A204.1 (cell line): ENCODE results near the gene CTIF.

Source experiments
- FAIRE-seq: peaks from 2 replicates; lab custom pipeline; 2012; peaks lifted over from hg19 to GRCh38; lab: Jason Lieb, UNC

Gene CTIF

DNA sequence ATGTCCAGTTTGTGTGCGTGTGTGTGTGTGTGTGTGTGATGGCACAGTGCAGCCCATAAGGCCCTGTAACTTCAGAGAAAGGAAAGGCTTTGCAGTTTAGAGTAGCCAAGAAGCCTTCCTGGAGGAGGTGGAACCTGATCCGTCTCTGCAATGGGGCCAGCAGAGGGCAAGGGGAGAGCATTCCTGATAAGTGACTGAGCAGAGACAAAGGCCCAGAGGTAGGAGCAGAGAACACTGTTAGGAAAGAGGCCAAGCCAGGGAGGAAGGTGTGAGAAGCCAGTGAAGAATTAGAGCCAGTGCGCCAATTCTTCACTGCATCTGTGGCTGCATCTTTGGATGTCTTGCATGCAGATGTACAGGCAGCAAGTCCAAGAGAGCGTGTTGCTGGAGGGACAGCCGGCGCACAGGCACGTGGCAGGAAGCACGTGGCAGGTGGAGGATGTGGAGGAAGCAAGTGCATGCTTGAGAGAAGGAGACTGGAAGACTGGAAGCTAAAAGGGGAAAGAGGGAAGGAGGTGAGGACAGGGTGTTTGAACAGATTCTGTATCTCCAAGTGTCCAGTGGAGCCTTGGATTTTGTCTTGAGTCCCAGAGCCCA is 196.3 kb downstream of the CTIF start:
- FAIRE-seq: no peak

DNA sequence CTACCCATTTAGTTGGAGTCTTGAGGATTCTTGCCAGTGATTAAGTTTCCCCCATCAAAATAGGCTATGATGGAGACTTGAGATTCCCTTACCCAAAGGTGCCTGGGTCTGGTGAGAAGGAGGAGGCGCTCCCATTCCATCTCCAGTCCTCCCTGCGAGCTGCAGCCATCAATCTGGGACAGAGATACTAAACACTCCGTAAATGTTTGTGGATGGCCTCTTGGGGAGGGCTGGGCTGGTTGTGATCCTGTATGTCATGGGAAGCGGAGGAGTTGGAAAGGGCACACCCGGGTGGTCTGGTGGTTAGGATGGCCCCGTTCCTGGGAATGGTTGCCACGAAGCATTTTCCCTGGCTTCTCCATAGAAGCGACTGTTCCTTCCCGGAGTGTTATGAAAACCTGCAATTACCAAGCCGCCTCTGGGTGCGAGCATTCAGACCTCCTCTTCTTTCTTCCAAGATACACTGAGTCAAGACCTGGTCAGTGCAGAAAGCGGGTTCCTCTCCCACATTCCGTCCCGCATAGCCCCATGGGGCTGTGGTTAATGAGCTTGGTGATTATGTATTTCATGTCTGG is 196.9 kb downstream of the CTIF start:
- no peak for FAIRE-seq

DNA sequence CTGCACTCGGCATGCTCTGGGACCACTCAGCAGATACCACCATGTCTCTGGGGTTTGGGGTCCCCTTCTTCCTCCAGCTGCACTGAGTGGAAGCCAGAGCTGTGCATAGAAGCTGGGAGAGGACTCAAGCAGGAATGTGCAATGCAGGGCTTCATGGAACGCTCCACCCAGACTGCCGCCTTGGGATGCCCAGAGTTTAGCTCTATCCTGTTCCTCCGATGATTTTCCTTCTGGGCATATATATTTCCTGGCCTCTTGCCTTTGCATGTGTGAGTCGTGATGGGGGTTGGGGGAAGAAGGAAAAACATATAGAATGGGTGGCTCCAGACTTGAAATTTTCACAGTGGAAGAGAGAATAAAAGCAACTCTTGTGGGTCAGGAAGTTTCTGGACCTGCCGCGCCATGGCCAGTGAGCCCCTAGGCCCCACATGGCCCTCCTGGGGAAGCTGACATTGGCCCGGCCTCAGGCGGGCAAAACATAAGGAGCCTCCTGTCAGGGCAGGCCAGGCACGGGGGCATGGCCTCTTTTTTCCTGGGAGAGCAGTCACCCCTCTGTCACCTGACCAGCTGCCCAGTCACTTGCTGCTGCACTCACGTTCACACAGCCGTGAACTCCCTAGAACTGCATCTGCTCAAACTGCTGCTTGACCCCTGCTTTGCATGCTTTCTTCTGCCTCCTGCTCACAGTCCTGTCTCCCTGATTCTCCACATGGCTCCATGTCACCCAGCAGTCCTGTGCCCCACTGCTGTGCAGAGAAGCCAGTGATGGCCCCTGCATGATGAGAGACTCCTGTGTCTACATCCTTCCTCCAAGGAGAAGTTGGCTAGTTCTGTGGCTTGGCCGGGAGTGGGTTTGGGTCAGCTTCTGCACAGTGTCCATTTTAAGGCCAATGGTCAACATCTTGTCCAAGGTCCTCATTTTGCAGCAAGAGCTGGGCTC is 197.8 kb downstream of the CTIF start:
- no peak for FAIRE-seq

- FAIRE-seq: no peak
These were observed 200.6 kb downstream of the CTIF start for GRCh38 chr18:48739266-48740067.

- no peak for FAIRE-seq
These were observed 201.2 kb downstream of the CTIF start for GRCh38 chr18:48740068-48740440.

DNA sequence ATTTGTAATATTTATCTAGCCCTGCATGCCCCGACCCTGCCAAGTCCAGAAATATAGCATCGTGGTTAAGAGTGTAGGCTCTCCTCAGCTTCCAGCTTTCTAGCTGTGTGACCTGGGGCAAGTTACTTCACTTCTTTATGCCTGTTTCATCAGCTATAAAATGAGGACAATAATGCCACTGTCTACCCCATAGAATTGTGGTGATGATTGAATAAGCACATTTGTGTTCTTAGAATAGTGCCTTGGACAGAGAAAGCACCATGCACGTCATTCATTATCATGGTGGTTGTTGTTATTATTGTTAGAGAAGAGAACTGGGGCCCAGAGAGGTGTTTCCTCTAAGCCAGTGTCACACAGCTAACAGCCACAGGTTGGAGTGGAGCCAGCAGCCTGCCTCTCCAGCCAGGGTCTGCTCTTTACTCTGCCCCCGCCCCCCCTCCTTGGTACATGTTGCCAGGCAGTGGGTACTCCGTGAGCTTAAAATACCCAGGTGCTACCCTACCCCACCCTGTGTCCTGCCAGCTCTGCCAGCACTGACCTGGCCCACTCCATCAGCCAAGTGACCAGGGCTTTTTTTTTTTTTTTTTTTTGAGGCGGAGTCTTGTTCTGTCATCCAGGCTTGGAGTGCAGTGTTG is 202.1 kb downstream of the CTIF start:
- FAIRE-seq: no peak

- FAIRE-seq: no peak
These were observed 203.0 kb downstream of the CTIF start for GRCh38 chr18:48741866-48742265.

- no peak for FAIRE-seq
These were observed 203.5 kb downstream of the CTIF start for GRCh38 chr18:48742304-48742703.

- no peak for FAIRE-seq
These were observed 204.1 kb downstream of the CTIF start for GRCh38 chr18:48742706-48743475.

GRCh38 chr18:48743886-48744285 is 205.1 kb downstream of the CTIF start:
- no peak for FAIRE-seq

GRCh38 chr18:48745293-48745692 is 206.5 kb downstream of the CTIF start:
- FAIRE-seq: no peak

GRCh38 chr18:48749768-48750167 is 210.9 kb downstream of the CTIF start:
- FAIRE-seq: no peak

GRCh38 chr18:48750485-48751175 is 211.8 kb downstream of the CTIF start:
- FAIRE-seq: no peak

DNA sequence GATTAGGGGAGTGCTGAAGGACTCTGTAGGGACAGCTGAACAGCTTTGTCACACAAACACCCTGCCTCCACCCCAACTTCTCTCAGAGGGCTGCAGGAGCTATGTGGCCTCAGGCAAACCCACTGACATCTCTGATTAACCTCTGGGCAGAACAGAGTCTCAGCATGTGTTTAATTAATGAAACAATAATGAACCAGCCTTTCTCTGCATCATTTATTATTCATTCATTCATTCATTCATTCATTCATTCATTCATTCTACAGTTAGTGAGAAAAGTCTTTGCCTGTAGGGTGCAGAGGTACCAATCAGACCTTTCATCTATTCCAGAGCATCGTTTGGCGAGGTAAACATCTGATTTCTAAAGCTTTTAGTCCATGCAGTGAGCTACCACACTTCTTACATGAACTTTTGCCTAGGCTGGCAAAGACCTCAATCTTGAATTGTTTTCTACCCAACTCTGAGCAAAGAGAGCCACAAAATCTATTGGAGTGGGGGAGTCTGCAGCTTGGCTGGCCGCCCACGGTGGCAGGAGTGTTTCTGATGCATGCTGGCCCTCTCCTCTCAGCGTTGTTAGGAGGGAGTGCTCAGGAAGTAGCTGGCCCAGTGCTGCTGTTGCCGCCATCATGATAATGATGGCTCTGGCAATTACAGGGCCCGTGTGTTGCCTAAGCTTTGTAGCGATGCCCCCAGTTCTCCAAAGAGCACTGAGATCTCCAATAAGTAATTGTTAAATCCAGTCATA is 213.1 kb downstream of the CTIF start:
- FAIRE-seq: no peak

GRCh38 chr18:48752478-48752877 is 213.6 kb downstream of the CTIF start:
- FAIRE-seq: no peak

GRCh38 chr18:48752928-48753327 is 214.1 kb downstream of the CTIF start:
- no peak for FAIRE-seq

DNA sequence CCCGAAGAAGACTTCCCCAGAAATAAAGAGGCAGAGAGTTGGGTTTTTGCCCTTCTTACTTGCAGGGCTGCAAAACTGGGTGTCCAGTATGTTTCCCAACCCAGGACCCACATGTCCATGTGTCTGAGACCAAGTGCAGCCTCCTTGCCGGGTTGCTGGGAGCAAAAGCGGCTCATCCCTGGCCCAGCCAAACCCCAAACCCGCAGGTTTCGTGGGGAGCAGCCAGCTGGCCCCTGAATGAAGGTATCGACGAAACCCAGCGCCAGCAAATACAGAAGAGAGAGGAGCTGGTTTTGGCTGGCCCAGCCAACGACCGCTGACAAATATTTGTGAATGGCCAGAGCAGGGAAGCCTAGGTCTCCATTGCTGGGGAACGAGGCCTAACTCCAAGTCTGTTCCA is 214.9 kb downstream of the CTIF start:
- no peak for FAIRE-seq

- no peak for FAIRE-seq
These were observed 215.7 kb downstream of the CTIF start for GRCh38 chr18:48754559-48754958.

DNA sequence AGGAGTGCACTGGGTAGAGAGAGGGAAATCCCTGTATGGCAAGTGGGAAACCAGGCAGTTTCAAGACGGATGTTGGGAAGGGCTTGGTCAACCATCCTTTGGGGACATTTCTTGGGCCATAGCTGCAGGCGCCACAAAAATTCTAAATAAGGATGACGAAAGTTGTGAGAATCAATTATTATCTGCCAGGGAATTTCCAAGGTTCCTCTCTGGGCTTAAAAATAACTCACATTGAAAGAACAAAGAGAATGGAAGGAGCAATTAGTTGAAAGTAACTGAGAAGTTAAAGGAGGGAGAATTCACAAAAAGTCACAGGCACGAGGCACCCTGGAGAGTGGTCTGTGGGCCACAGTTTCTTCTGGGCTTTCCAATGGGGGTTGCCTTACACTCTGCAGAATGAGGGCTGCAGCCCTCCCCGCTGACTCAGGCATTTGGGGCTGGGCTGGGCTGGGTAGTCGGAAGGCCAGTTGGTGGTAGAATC is 216.2 kb downstream of the CTIF start:
- no peak for FAIRE-seq
